HepG2 (cell line): Measurements from ENCODE around the gene OGG1. TPM values are rescaled to one million over a fixed set of nuclear protein-coding genes. Genes with fewer than 3 reads are reported as not detected.
A peak's percentile ranks its signal among the peaks of the same experiment; 100 is the strongest.

Source experiments
- ARNTL ChIP-seq: sonication (generic); formaldehyde crosslinking; IDR thresholded peaks from 2 replicates; pipeline ENCODE4 v1.4.0; 2020; ENCODE audit warnings: mild to moderate bottlenecking, missing genetic modification reagents
- HNRNPLL ChIP-seq: fragments of 200-400 bp; formaldehyde crosslinking; IDR thresholded peaks from 2 replicates; pipeline ENCODE4 v1.6.1; 2017; ENCODE audit warnings: mild to moderate bottlenecking, low read depth, low read length; ENCODE audit not compliant: poor library complexity, severe bottlenecking
- POLR2AphosphoS5 ChIP-seq: IDR thresholded peaks from 2 replicates; pipeline ENCODE4 v1.6.1; 2012; ENCODE audit warnings: low read depth, low read length
- STAG1 ChIP-seq: sonication (generic); formaldehyde crosslinking; IDR thresholded peaks from 2 replicates; pipeline ENCODE4 v1.4.0; 2020; ENCODE audit warnings: missing genetic modification reagents
- ZNF792 ChIP-seq: IDR thresholded peaks from 2 replicates; pipeline ENCODE4 v1.6.1; 2016
- polyA plus RNA-seq, 8 experiments: library from polyadenylated mRNA; depleted of rRNA in 3 of 8; stranded (reverse) in 7 of 8; unstranded in 1 of 8; fragments of >200 nt; fragmentation: Illumina TruSeq in 4 of 8; extraction: Trizol in 4 of 8; gene quantifications; 2 replicates each; pipeline versions ENCODE4 v1.2.1 to v1.2.3, GENCODE V29; 2011 to 2016; ENCODE audit warnings: low read depth in 4 of 8, missing spikeins in 1 of 8, mixed read lengths in 1 of 8; ENCODE audit not compliant: insufficient read depth in 1 of 8
- total RNA-seq, 5 experiments: library from RNA; depleted of rRNA; stranded (reverse); fragments of >200 nt; fragmentation: Illumina TruSeq; extraction: Trizol; gene quantifications; 2 replicates each; pipeline ENCODE4 v1.2.3, GENCODE V29; 2016; ENCODE audit warnings: low read depth in 1 of 5
- TF ChIP-seq, protein P1 (sequence below): sonication (generic); formaldehyde crosslinking; IDR thresholded peaks from 2 replicates; pipeline ENCODE4 v1.5.1; 2020; ENCODE audit warnings: missing genetic modification reagents, mild to moderate bottlenecking, borderline replicate concordance
- TF ChIP-seq, protein P2 (sequence below): sonication (generic); formaldehyde crosslinking; IDR thresholded peaks from 2 replicates; pipeline ENCODE4 v1.9.0; 2021; ENCODE audit warnings: missing genetic modification reagents, mild to moderate bottlenecking, borderline replicate concordance
- TF ChIP-seq, protein P3 (sequence below): sonication (generic); formaldehyde crosslinking; IDR thresholded peaks from 2 replicates; pipeline ENCODE4 v1.8.0; 2022; ENCODE audit warnings: low read depth, missing genetic modification reagents

OGG1 gene
- total and polyA plus RNA-seq, 2 of the 13 experiments (the other 11 are each of a cell fraction or from before 2014, with no cell fraction given): 28.7 to 33.2 TPM

DNA sequence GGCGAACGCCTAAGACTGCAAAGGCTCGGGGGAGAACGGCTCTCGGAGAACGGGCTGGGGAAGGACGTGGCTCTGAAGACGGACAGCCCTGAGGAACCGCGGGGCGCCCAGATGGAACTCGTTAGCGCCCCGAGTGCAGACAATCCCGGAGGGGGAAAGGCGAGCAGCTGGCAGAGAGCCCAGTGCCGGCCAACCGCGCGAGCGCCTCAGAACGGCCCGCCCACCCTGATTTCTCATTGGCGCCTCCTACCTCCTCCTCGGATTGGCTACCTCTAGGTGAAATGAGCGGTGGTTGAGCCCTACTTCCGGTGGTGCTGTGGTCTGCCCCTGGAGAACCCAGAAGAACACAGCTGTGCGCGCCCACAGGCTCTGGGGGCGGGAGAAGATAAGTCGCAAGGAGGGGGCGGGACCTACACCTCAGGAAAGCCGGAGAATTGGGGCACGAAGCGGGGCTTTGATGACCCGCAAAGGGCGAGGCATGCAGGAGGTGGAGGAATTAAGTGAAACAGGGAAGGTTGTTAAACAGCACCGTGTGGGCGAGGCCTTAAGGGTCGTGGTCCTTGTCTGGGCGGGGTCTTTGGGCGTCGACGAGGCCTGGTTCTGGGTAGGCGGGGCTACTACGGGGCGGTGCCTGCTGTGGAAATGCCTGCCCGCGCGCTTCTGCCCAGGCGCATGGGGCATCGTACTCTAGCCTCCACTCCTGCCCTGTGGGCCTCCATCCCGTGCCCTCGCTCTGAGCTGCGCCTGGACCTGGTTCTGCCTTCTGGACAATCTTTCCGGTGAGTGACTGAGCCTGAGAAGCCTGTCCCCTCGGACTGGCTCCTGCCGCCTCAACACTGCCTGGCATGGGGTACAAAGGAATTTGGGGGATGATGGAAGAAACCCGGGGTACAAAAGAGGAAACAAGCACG lies at the start of gene OGG1 (continued):
- TF ChIP-seq, protein P1, sequence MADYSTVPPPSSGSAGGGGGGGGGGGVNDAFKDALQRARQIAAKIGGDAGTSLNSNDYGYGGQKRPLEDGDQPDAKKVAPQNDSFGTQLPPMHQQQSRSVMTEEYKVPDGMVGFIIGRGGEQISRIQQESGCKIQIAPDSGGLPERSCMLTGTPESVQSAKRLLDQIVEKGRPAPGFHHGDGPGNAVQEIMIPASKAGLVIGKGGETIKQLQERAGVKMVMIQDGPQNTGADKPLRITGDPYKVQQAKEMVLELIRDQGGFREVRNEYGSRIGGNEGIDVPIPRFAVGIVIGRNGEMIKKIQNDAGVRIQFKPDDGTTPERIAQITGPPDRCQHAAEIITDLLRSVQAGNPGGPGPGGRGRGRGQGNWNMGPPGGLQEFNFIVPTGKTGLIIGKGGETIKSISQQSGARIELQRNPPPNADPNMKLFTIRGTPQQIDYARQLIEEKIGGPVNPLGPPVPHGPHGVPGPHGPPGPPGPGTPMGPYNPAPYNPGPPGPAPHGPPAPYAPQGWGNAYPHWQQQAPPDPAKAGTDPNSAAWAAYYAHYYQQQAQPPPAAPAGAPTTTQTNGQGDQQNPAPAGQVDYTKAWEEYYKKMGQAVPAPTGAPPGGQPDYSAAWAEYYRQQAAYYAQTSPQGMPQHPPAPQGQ (CRISPR knock-in tag): no peak
- peak; percentile 54 for TF ChIP-seq HNRNPLL
- TF ChIP-seq ZNF792 (CRISPR knock-in tag): peak; percentile 65; the same call in 1 of the 2 replicates
- 0 out of 2 replicates have a peak, but pooled peaks have one; percentile 8 for TF ChIP-seq ARNTL (CRISPR knock-in tag)
- no peak for TF ChIP-seq STAG1
- TF ChIP-seq, protein P2, sequence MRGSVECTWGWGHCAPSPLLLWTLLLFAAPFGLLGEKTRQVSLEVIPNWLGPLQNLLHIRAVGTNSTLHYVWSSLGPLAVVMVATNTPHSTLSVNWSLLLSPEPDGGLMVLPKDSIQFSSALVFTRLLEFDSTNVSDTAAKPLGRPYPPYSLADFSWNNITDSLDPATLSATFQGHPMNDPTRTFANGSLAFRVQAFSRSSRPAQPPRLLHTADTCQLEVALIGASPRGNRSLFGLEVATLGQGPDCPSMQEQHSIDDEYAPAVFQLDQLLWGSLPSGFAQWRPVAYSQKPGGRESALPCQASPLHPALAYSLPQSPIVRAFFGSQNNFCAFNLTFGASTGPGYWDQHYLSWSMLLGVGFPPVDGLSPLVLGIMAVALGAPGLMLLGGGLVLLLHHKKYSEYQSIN (CRISPR knock-in tag): no peak
- peak; percentile 90 for TF ChIP-seq POLR2AphosphoS5
- TF ChIP-seq, protein P3, sequence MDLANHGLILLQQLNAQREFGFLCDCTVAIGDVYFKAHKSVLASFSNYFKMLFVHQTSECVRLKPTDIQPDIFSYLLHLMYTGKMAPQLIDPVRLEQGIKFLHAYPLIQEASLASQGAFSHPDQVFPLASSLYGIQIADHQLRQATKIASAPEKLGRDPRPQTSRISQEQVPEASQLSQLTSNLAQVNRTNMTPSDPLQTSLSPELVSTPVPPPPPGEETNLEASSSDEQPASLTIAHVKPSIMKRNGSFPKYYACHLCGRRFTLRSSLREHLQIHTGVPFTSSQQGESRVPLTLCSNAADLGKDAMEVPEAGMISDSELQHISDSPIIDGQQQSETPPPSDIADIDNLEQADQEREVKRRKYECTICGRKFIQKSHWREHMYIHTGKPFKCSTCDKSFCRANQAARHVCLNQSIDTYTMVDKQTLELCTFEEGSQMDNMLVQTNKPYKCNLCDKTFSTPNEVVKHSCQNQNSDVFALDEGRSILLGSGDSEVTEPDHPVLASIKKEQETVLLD (CRISPR knock-in tag): 0 out of 2 replicates have a peak, but pooled peaks have one; percentile 27
